PC-9 (cell line): ENCODE data around the gene DMC1. TPM values are rescaled to one million over a fixed set of nuclear protein-coding genes. Genes with fewer than 3 reads are reported as not detected.
"Not testable (repeated sequence)": the region's sequence is repeated elsewhere in the genome, so short reads cannot be mapped to it uniquely, and the experiment has no call there.

Experiments
- BruUV-seq: library from RNA; stranded (reverse); fragments of 400-500 nt; replicated peaks from 2 replicates; lab custom pipeline; 2021; lab: Mats Ljungman, UMichigan
- CTCF ChIA-PET: fragments of 300-600 bp; sonication (Branson Sonifier 250); formaldehyde crosslinking; loops from one replicate; lab custom pipeline; 2022; ENCODE audit warnings: antibody characterized with exemption; lab: Charles Lee
- POLR2A ChIA-PET: fragments of 300-600 bp; sonication (Branson Sonifier 250); formaldehyde crosslinking; loops from one replicate; lab custom pipeline; 2022; ENCODE audit warnings: antibody characterized with exemption; ENCODE audit not compliant: unreplicated experiment; lab: Charles Lee
- DNase-seq, 2 experiments: peaks; one replicate each; pipeline versions ENCODE4 v3.0.0 to v3.0.0-alpha.2; 2015 to 2022; ENCODE audit warnings: mixed read lengths in 1 of 2
- H2AFZ ChIP-seq: fragments of 200-600 bp; sonication (generic); 2 replicates; pipeline ENCODE4 v1.8.1; 2017; ENCODE audit warnings: antibody characterized with exemption
- H3F3A ChIP-seq: fragments of 200-600 bp; sonication (generic); 2 replicates; pipeline ENCODE4 v1.8.1; 2017; ENCODE audit warnings: antibody characterized with exemption, mild to moderate bottlenecking, low read depth; ENCODE audit not compliant: insufficient read depth
- H3K27ac ChIP-seq: fragments of 200-600 bp; sonication (generic); 2 replicates; pipeline ENCODE4 v1.6.1; 2016; ENCODE audit warnings: mixed run types
- H3K27me3 ChIP-seq: fragments of 200-600 bp; sonication (generic); 2 replicates; pipeline ENCODE4 v1.6.1; 2016; ENCODE audit warnings: low read depth, mixed run types; ENCODE audit not compliant: insufficient read depth
- H3K36me3 ChIP-seq: fragments of 200-600 bp; sonication (generic); 2 replicates; pipeline ENCODE4 v1.6.1; 2016; ENCODE audit warnings: low read depth, mixed run types
- H3K4me1 ChIP-seq: fragments of 200-600 bp; sonication (generic); replicated peaks from 2 replicates; pipeline ENCODE4 v1.6.1; 2016; ENCODE audit warnings: mixed run types; ENCODE audit not compliant: insufficient read depth
- H3K4me2 ChIP-seq: fragments of 200-600 bp; sonication (generic); 2 replicates; pipeline ENCODE4 v1.6.1; 2017; ENCODE audit warnings: mixed run types
- H3K4me3 ChIP-seq: fragments of 200-600 bp; sonication (generic); 2 replicates; pipeline ENCODE4 v1.6.1; 2016; ENCODE audit warnings: mixed run types
- H3K79me2 ChIP-seq: fragments of 200-600 bp; sonication (generic); 2 replicates; pipeline ENCODE4 v1.6.1; 2017; ENCODE audit warnings: low read depth, mixed run types
- H3K9me2 ChIP-seq: fragments of 200-600 bp; sonication (generic); 2 replicates; pipeline ENCODE4 v1.8.1; 2017; ENCODE audit warnings: mild to moderate bottlenecking; ENCODE audit not compliant: insufficient read depth
- H3K9me3 ChIP-seq: fragments of 200-600 bp; sonication (generic); 2 replicates; pipeline ENCODE4 v1.8.1; 2016; ENCODE audit warnings: low read depth; ENCODE audit not compliant: insufficient read depth
- H4K20me1 ChIP-seq: fragments of 200-600 bp; sonication (generic); 2 replicates; pipeline ENCODE4 v1.8.1; 2017; ENCODE audit not compliant: insufficient read depth
- EZH2 ChIP-seq: fragments of 200-600 bp; sonication (generic); IDR thresholded peaks from 2 replicates; pipeline ENCODE4 v1.8.0; 2017; ENCODE audit warnings: antibody characterized with exemption, low read depth
- intact Hi-C: fragments of 100-400 bp; cut with micrococcal nuclease; formaldehyde crosslinking; loops from one replicate; pipeline ENCODE4 v1.10.0; 2022; ENCODE audit not compliant: unreplicated experiment
- total RNA-seq: library from RNA; stranded (reverse); gene quantifications from 2 replicates; pipeline ENCODE4 v1.2.3, GENCODE V29; 2021
- TF ChIP-seq, protein P1 (sequence below): fragments of 200-600 bp; sonication (generic); conservative IDR thresholded peaks from 2 replicates; pipeline ENCODE4 v1.6.1; 2017; ENCODE audit warnings: mixed run types, antibody characterized with exemption, mild to moderate bottlenecking, moderate library complexity

Gene DMC1
- total RNA-seq, 1 experiment from 2014 or later, result 5.6 TPM

DNA sequence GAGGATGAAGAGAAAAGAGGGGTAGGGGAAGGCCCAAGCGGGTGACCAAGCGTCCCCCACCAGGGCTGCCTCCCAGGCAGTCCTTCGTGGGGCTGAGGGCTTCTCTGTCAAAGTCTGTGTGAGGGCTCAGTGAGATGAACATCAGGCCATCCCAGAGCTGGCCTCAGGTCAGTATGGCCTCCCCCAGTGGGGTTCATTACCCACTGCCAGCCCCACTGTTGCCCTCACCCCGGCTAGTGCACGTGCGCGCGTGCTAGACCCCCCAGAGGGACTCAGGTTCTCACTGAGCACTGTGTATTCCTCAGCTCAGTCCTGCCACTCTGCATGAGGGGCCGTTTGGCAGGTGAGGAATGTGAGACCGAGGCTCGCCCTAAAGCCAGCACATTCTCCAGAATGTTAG lies 98.7 kb downstream of the DMC1 start:
- BruUV-seq, result no TSS peak

DNA sequence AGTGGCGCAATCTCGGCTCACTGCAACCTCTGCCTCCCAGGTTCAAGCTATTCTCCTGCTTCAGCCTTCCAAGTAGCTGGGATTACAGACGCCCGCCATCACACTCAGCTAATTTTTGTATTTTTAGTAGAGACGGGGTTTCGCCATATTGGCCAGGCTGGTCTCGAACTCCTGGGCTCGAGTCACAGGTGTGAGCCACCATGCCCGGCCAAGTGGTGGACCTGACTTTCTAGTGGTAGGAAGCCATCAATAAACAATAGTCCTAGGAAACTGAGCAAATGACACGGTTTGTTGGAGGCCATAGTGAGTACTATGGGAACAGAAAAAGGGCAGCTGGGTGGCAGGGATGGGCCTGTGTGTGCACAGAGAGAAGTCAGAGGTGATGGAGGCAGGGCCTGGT lies 99.8 kb downstream of the DMC1 start:
- H3K27me3 ChIP-seq, H3K4me3 ChIP-seq, H4K20me1 ChIP-seq, H3K79me2 ChIP-seq, CTCF ChIA-PET, H3K27ac ChIP-seq, H3K36me3 ChIP-seq, intact Hi-C loops, H3F3A ChIP-seq, H2AFZ ChIP-seq, DNase-seq, H3K4me2 ChIP-seq, H3K9me3 ChIP-seq, H3K9me2 ChIP-seq: not testable (repeated sequence)
- peaks cover 11% of the 10 kb centered on the region for H3K4me1 ChIP-seq
- POLR2A ChIA-PET, result interaction anchor here (0.6 kb wide), 1 partner anchor 28 kb away, joined by 5 read pairs; no protein-coding TSS in a partner anchor
- BruUV-seq, result TSS peak; percentile 11

More for the DNA sequence above, 98.7 kb downstream of the DMC1 start:
- peaks cover 11% of the 10 kb centered on the region for H3K4me1 ChIP-seq
- H3K27ac ChIP-seq, result no peak overlapping the region
- H3K9me3 ChIP-seq, result no peaks in the 10 kb centered on the region
- H2AFZ ChIP-seq, result no peak overlapping the region
- peaks cover 4% of the 10 kb centered on the region; the same call in 1 of the 2 replicates for H3F3A ChIP-seq
- H4K20me1 ChIP-seq, result no peaks in the 10 kb centered on the region
- no peaks in the 10 kb centered on the region for H3K36me3 ChIP-seq
- H3K4me2 ChIP-seq, result no peak overlapping the region
- no peak for DNase-seq
- intact Hi-C loops, result no loop called here
- ChIA-PET POLR2A (interaction anchor here (0.6 kb wide), 1 partner anchor 477 kb away, joined by 3 read pairs; no protein-coding TSS in a partner anchor), CTCF (no interaction called here)
- H3K4me3 ChIP-seq, result no peak overlapping the region
- TF ChIP-seq EZH2, result no peak
- TF ChIP-seq, protein P1, sequence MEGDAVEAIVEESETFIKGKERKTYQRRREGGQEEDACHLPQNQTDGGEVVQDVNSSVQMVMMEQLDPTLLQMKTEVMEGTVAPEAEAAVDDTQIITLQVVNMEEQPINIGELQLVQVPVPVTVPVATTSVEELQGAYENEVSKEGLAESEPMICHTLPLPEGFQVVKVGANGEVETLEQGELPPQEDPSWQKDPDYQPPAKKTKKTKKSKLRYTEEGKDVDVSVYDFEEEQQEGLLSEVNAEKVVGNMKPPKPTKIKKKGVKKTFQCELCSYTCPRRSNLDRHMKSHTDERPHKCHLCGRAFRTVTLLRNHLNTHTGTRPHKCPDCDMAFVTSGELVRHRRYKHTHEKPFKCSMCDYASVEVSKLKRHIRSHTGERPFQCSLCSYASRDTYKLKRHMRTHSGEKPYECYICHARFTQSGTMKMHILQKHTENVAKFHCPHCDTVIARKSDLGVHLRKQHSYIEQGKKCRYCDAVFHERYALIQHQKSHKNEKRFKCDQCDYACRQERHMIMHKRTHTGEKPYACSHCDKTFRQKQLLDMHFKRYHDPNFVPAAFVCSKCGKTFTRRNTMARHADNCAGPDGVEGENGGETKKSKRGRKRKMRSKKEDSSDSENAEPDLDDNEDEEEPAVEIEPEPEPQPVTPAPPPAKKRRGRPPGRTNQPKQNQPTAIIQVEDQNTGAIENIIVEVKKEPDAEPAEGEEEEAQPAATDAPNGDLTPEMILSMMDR, result no peak
- H3K27me3 ChIP-seq, result peaks cover 7% of the 10 kb centered on the region; the same call in 1 of the 2 replicates
- H3K79me2 ChIP-seq, result no peaks in the 10 kb centered on the region
- no peaks in the 10 kb centered on the region for H3K9me2 ChIP-seq

DNA sequence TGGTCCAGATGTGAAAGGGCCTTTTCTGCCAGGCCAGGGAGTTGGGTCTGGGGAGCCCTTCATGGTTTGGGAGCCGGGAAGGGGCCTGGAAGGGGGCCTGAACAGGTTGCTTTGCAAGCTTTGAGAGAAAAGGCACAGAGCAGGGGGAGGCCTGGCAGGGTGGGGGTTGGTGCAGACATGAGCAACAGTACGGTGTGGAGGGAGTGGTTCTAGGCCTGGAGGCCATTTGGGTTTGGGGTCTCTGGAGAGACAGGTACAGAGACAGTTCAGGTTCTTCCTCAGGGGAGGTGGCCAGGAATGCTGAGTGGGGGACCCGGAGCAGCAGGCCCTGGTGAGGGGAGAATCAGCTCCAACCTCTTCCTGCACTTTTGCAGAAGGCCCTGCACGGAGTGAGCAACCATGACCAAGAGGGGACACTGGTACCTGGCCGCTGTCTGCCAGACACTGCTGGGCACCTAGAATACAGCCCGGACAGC lies 100.6 kb downstream of the DMC1 start:
- Histone ChIP-seq H4K20me1 (no peaks in the 10 kb centered on the region), H3K9me2 (no peaks in the 10 kb centered on the region), H3F3A (peaks cover 8% of the 10 kb centered on the region; the same call in 1 of the 2 replicates), H2AFZ (no peak overlapping the region), H3K36me3 (no peaks in the 10 kb centered on the region), H3K4me1 (peaks cover 11% of the 10 kb centered on the region), H3K4me2 (no peak overlapping the region), H3K4me3 (no peak overlapping the region), H3K27me3 (peaks cover 7% of the 10 kb centered on the region; the same call in 1 of the 2 replicates), H3K79me2 (no peaks in the 10 kb centered on the region), H3K27ac (no peak overlapping the region), H3K9me3 (no peaks in the 10 kb centered on the region)
- intact Hi-C loops, result no loop called here
- BruUV-seq, result no TSS peak
- TF ChIP-seq, protein P1, result no peak
- no peak for TF ChIP-seq EZH2
- DNase-seq, result no peak
- ChIA-PET CTCF (no interaction called here), POLR2A (no interaction called here)

Other genes with a start within 250 kb of the DMC1 start
- gene KCNJ4, start 115.0 kb downstream of the DMC1 start, total RNA-seq, result 0.18 and 0.22 TPM in 2 replicates
- gene KDELR3, start 102.1 kb downstream of the DMC1 start, total RNA-seq, result 15.5 and 18.9 TPM in 2 replicates
- 511 and 648 TPM in 2 replicates for gene DDX17, start 63.9 kb downstream of the DMC1 start, total RNA-seq
- 8.8 and 9.8 TPM in 2 replicates for gene FAM227A, start 86.2 kb upstream of the DMC1 start, total RNA-seq
- gene CBY1, start 86.5 kb upstream of the DMC1 start, total RNA-seq, result 58.9 and 61.8 TPM in 2 replicates
- gene TOMM22, start 111.8 kb upstream of the DMC1 start, total RNA-seq, result 106 and 120 TPM in 2 replicates
- gene JOSD1, start 130.8 kb upstream of the DMC1 start, total RNA-seq, result 102 and 110 TPM in 2 replicates
- 79.3 and 94.7 TPM in 2 replicates for gene GTPBP1, start 135.8 kb upstream of the DMC1 start, total RNA-seq
- 169 and 220 TPM in 2 replicates for gene SUN2, start 185.8 kb upstream of the DMC1 start, total RNA-seq
- gene DNAL4, start 224.0 kb upstream of the DMC1 start, total RNA-seq, result 50.3 and 53.0 TPM in 2 replicates